ENCODE measurements around the gene CCDC92.

The CCDC92 gene

DNA sequence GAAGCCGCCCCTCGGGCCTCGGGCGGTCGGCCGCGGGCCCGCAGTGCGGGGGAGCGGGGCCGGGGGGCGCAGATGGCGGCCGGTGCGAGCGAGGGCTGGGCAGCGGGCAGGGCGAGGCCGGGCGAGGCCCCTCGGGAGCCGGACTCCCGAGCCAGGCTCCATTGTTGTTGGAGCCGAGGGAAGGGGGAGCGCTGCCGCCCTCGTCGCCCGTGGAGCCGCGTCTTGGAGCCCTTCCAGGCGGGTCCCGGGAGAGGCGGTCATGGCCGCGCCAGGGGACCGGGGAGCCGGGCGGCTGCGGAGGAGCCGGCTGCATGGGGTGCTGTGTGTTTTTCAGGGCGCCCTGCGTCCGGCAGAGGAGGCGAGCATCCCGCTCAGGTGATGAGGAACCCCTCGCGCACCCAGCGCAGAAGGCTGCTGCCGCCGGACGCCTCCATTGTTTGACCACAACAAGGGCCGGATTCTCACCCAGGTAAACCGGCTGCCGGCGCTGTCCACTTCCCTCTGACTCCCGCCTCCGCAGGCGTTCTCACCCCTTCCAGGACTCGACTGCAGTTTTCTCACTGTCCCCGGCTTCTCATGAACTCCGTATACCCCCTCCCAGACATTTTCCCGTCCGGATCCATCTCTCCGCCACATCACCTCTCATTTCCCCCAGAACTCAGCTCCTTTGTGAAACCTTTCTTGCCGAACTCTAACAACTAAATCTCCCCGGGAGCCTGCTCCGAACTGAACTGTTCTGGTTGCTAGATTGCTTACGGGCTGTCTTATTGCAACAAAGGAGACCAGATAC is 1.1 kb upstream of the CCDC92 start:
- DNase-seq, result peak; percentile 49

DNA sequence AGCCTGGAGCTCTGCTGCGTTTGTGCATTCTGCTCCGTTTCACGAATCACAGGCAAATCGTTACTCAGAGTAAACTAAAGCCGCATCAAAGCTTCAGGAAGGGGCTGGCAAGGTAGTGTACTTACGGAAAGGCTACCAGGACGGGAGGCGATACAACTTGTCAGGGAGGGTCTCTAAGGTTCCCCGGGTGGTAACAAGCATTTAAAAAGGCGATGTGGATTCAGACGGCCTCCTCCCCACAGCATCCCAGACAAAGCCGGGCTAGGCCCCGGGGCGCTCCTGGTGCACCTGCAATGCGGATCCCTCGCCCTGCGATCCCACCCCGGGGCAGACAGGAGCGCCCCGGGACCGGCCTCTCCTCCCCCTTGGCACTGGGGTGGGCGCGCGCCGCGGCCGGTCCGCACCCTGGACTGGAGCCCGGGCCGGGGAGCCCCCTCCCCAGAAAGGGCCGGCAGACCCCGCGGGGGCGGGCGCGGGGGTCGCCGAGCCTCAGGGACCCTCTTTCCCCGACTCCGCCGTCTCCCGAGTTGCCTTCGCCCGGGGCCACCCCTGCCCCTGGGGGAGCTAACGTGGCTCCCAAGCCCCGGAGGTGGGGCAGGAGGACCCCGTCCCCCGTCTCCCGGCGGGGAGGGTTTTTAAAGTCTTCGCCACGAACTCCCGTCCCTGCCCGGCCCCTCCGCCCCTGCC is 718 bp downstream of the CCDC92 start:
- peak; percentile 31 for DNase-seq

- DNase-seq, result no peak
Observed at GRCh38 chr12:123971449-123971769, 1.2 kb downstream of the CCDC92 start.

DNA sequence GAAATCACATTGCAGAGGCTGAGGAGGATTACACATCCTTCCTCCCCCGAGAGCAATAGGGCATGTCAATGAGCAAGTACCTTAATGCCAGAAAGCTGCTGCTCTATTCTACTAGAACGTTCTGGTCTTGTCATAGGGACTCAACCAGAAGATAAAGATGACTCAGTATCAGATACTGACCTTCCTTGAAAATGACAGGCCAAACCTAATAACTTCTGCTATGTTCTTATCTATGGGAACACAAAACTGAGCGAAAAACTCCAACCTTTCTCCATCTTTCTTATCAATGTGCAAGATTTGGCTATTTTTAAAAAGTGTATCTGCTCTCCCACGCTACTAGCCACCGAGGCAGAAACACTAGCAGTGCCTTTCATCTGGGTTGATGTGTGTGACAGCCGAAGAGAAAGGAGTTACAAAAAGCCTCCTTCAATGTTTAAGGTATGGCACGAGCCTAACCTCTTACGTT is 5.5 kb downstream of the CCDC92 start:
- peak; percentile 71 for DNase-seq

- DNase-seq, result no peak
Observed at GRCh38 chr12:123966596-123966995, 6.0 kb downstream of the CCDC92 start.

DNA sequence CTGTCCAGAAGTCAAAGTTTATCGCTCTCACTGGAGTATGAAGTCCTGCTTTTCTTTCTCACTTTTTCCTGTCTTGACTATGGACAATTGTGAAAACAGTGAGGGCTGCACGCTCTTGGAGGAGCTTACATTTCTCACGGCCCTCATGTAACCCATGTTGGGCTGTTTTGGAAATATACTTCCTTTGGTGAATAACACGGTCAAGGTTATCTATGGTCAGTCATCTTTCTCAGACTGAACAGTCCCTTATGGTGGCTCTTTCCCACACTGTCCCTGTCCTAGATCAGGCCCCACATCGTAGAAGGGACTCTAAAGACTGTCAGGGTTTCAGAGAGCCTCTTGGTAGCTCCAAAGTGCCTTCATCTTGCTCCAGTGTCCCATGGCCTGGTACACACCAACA is 7.2 kb downstream of the CCDC92 start:
- DNase-seq, result no peak

GRCh38 chr12:123963821-123964220 is 8.8 kb downstream of the CCDC92 start:
- DNase-seq, result no peak

- DNase-seq, result no peak
Observed at GRCh38 chr12:123962513-123962912, 10.1 kb downstream of the CCDC92 start.

GRCh38 chr12:123961585-123962345 is 10.9 kb downstream of the CCDC92 start:
- no peak for DNase-seq

GRCh38 chr12:123960856-123961255 is 11.8 kb downstream of the CCDC92 start:
- no peak for DNase-seq

GRCh38 chr12:123960029-123960735 is 12.4 kb downstream of the CCDC92 start:
- DNase-seq, result no peak

DNA sequence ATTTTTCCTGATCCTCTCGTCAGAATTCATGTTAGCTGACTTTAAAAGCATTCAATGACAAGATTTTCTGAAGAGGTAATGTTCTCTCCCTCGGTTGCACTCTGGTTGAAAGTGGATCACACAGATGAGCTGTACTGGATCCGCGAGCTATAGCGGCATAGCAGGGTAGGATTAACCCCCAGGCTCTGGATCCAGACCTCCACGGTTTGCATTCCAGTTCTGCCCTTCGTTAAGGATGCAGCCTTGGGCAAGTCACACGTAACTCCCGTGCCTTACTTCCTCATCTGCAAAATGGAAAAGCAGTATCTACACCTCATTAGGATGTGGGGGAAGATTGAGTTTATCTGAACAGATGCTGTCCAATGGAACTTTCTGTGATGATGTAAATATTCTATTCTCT is 13.8 kb downstream of the CCDC92 start:
- DNase-seq, result no peak

GRCh38 chr12:123958462-123958861 is 14.2 kb downstream of the CCDC92 start:
- no peak for DNase-seq

GRCh38 chr12:123957196-123957595 is 15.4 kb downstream of the CCDC92 start:
- DNase-seq, result no peak

DNA sequence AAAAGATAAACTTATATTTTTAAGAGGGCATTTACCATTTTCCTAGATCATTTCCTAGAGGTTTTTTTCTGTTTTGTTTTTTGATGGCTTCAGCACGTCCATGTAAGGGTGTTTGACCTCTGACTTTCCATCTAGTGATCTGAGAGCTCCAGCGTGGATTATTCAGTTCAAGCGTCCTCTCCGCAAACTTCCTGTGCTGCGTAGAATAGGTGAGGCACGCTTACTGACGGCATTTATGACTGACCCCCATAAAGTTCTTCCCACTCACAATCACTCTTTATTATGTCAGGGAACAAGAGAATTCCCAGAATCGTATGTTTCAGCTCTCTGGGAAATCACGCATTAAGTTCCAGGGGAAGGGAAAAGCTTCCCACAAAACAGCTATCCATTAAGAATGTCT is 16.4 kb downstream of the CCDC92 start:
- no peak for DNase-seq

DNA sequence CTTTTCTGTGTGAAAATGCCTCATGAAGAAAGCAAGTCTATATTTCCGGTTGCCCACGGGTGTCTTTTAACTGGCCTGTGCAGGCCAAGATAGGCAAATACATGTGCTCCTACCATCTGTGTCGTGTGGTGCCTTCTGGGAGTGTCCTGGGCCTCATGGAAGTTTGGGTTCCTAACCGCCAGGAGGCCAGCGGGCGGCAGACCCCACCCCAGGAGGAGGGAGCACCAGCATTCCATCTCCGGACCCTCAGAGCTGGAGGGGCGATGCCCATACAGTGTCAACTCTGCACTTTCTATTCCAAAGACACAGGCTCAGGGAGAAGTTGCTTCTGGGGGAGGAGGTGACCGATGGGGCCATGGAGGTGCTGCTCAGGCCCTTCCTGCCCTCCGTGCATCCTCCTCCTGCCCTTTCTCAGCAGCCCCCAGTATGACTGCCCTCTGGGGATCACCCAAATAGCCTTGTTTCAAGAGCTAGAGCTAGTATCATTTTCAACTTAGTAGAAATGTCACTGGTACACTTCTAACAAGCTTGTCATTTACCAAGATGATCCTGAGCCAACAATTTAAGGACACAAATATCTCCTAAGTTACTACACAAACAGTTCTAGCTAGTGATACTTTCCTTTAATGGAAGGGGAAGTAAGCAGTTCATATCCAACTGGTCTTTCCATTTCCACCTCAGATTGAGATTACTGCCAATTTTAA is 17.8 kb downstream of the CCDC92 start:
- no peak for DNase-seq

- no peak for DNase-seq
Observed at GRCh38 chr12:123952037-123952436, 20.6 kb downstream of the CCDC92 start.

- no peak for DNase-seq
Observed at GRCh38 chr12:123951467-123951866, 21.2 kb downstream of the CCDC92 start.

DNA sequence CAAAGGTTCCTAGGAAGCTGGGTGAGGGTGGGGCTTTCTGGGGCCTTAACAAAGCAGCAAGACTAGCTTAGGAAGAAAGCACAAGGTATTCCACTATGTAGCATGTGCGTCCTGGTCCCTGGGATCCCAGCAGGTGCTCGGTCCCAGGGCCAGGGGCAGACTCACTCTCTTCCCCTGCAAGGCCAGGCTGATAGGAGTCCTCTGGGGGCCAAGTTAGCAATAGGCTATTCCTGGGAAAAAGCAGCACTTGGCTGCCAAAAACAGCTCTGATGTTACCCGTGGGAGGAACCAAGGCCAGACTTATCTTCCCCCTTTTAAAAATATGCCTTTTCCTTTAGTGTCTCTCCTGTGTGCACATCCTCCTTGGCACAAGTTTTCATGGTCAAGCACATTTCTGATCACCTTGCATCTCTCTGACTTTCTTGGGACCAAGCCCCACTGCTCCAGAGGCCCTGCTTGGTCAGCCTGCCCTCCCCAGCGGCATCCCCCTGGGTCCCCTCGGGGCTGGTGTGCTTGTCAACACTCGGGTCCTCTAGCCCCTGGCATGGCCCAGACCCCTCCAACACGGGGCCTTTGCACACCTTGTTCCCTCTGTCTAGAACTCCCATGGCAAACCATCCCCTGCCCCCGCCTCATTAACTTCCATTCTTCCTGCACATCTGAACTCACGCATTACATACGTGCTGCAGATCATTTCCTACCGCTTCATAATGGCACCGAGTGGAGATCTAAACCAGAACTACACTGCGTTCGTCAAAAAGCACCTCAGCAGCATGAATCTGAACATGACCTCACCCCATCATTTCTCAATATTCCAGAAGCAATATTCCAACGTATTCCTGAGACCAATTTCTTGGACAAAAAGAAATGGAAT is 21.9 kb downstream of the CCDC92 start:
- no peak for DNase-seq

DNA sequence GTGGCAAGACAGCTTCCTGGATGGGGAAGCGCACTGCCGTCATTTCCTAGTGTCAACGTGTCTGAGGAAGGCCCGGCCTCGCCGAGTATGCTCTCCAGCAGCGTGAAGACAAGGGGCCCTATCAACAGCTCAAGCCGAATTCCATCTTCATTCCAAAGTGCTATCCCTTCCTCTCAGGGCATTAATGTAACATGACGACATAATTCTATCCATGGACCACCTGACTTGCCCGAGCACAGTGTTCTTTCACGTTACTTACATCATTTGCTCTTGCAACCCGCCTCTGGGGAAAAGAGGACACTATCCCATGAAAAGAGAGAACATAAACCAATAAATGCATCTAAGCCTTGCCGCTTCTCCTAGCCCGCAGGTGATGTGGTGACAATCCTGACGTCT is 22.9 kb downstream of the CCDC92 start:
- DNase-seq, result no peak
